GM12878 (cell line): ENCODE measurements around the gene CLEC2B. TPM values are rescaled to one million over a fixed set of nuclear protein-coding genes. Genes with fewer than 3 reads are reported as not detected.
"Not testable (repeated sequence)": the region's sequence is repeated elsewhere in the genome, so short reads cannot be mapped to it uniquely, and the experiment has no call there.

Source experiments
- ATAC-seq: fragments of 200-7000 bp; cut with Tn5 transposase; 3 replicates; pipeline ENCODE4 v1.9.1; 2020; ENCODE audit warnings: mild to moderate bottlenecking, moderate library complexity
- BruUV-seq: library from RNA; stranded (reverse); fragments of 400-500 nt; replicated peaks from 2 replicates; lab custom pipeline; 2021; lab: Mats Ljungman, UMichigan
- CTCF ChIA-PET: fragments of 300-600 bp; sonication (Branson Sonifier 250); formaldehyde crosslinking; extraction: SDS; loops from one replicate; lab custom pipeline; 2021; ENCODE audit warnings: inconsistent platforms; lab: Yijun Ruan, JAX
- POLR2A ChIA-PET: fragments of 350-600 bp; formaldehyde crosslinking; extraction: SDS; loops from one replicate; lab custom pipeline; 2021; ENCODE audit warnings: inconsistent platforms; lab: Charles Lee
- RAD21 ChIA-PET: fragments of 300-600 bp; sonication (Branson Sonifier 250); formaldehyde crosslinking; loops from one replicate; lab custom pipeline; 2023; ENCODE audit warnings: antibody characterized with exemption; ENCODE audit not compliant: unreplicated experiment; lab: Charles Lee
- SMC1A ChIA-PET: fragments of 300-600 bp; sonication (Branson Sonifier 250); formaldehyde crosslinking; loops from one replicate; lab custom pipeline; 2023; ENCODE audit not compliant: unreplicated experiment, uncharacterized antibody; lab: Charles Lee
- DNase-seq: peaks from one replicate; pipeline ENCODE4 v3.0.0-alpha.2; 2011; ENCODE audit warnings: low read depth, low spot score
- FAIRE-seq: peaks from 3 replicates; lab custom pipeline; 2011; peaks lifted over from hg19 to GRCh38; lab: Jason Lieb, UNC
- H2AFZ ChIP-seq: 2 replicates; pipeline ENCODE4 v1.6.0; 2011; ENCODE audit warnings: low read depth, low read length, control low read depth; ENCODE audit not compliant: control insufficient read depth
- H3K27ac ChIP-seq: 2 replicates; pipeline ENCODE4 v1.5.1; 2011; ENCODE audit warnings: control low read depth; ENCODE audit not compliant: control insufficient read depth, insufficient read depth
- H3K27me3 ChIP-seq, 2 experiments: replicated peaks in 1 of 2; 2 replicates each; pipeline versions ENCODE4 v1.6.0 to v1.6.1; 2011; ENCODE audit warnings: low read length in 1 of 2; ENCODE audit not compliant: control insufficient read depth in 2 of 2, insufficient read depth in 2 of 2
- H3K36me3 ChIP-seq, 2 experiments: 2 replicates each; pipeline ENCODE4 v1.5.1; 2011; ENCODE audit warnings: low read length in 1 of 2; ENCODE audit not compliant: control insufficient read depth in 2 of 2, insufficient read depth in 2 of 2
- H3K4me1 ChIP-seq: 2 replicates; pipeline ENCODE4 v1.6.1; 2011; ENCODE audit warnings: mild to moderate bottlenecking, low read length, moderate library complexity, mixed read lengths; ENCODE audit not compliant: control insufficient read depth, insufficient read depth
- H3K4me2 ChIP-seq: 2 replicates; pipeline ENCODE4 v1.6.0; 2011; ENCODE audit warnings: control low read depth; ENCODE audit not compliant: control insufficient read depth, insufficient read depth
- H3K4me3 ChIP-seq: fragments of 200-600 bp; sonication (generic); 2 replicates; pipeline ENCODE4 v1.5.1; 2016
- H3K79me2 ChIP-seq: 2 replicates; pipeline ENCODE4 v1.6.0; 2011; ENCODE audit warnings: low read length; ENCODE audit not compliant: control insufficient read depth, insufficient read depth
- H3K9ac ChIP-seq: 2 replicates; pipeline ENCODE4 v1.8.0; 2011; ENCODE audit warnings: low read length, control low read depth, mixed read lengths; ENCODE audit not compliant: control insufficient read depth, insufficient read depth
- H3K9me3 ChIP-seq: replicated peaks from 3 replicates; pipeline ENCODE4 v1.5.1; 2011; ENCODE audit warnings: mild to moderate bottlenecking, low read length; ENCODE audit not compliant: control insufficient read depth, insufficient read depth
- H4K20me1 ChIP-seq: 2 replicates; pipeline ENCODE4 v1.6.0; 2011; ENCODE audit not compliant: control insufficient read depth, insufficient read depth
- BCL11A ChIP-seq: IDR thresholded peaks from 2 replicates; pipeline ENCODE4 v1.6.1; 2011; ENCODE audit warnings: low read depth, low read length
- FOS ChIP-seq: IDR thresholded peaks from 3 replicates; pipeline ENCODE4 v1.6.1; 2011; ENCODE audit warnings: borderline replicate concordance; ENCODE audit not compliant: insufficient read length; ENCODE audit errors: extremely low read depth
- HDAC6 ChIP-seq: fragments of 200-600 bp; sonication (generic); IDR thresholded peaks from one replicate; pipeline ENCODE4 v1.8.0; 2017; ENCODE audit warnings: antibody characterized with exemption; ENCODE audit not compliant: unreplicated experiment
- IKZF1 ChIP-seq: fragments of 450-650 bp; conservative IDR thresholded peaks from 2 replicates; pipeline ENCODE4 v1.6.1; 2017; ENCODE audit warnings: antibody characterized with exemption, mild to moderate bottlenecking
- SUPT20H ChIP-seq: IDR thresholded peaks from 2 replicates; pipeline ENCODE4 v1.6.1; 2011; ENCODE audit warnings: low read depth, mild to moderate bottlenecking, low read length, moderate library complexity, borderline replicate concordance; ENCODE audit not compliant: control insufficient read depth
- TARDBP ChIP-seq: IDR thresholded peaks from 2 replicates; pipeline ENCODE4 v1.6.1; 2016; ENCODE audit warnings: borderline replicate concordance
- USF2 ChIP-seq: IDR thresholded peaks from 2 replicates; pipeline ENCODE4 v1.6.1; 2011; ENCODE audit warnings: low read depth, low read length, improper control_type of control experiment, borderline replicate concordance
- YBX1 ChIP-seq: fragments of 450-650 bp; IDR thresholded peaks from 2 replicates; pipeline ENCODE4 v1.6.1; 2016; ENCODE audit warnings: antibody characterized with exemption
- ZBTB33 ChIP-seq: fragments of 450-650 bp; IDR thresholded peaks from 2 replicates; pipeline ENCODE4 v1.6.1; 2017; ENCODE audit warnings: mild to moderate bottlenecking
- WGBS: methylation state at CpG from one replicate; pipeline ENCODE4 v1.1.6; 2016; ENCODE audit warnings: low lambda C conversion rate; ENCODE audit not compliant: insufficient replicate concordance, insufficient coverage; ENCODE audit errors: missing lambda C conversion rate; 5-methylcytosine and 5-hydroxymethylcytosine counted together
- in situ Hi-C: fragments of 300-500 bp; cut with MboI; formaldehyde crosslinking; loops from 9 replicates; pipeline ENCODE4 v1.14.3; 2018; ENCODE audit warnings: mixed read lengths
- intact Hi-C: fragments of 100-400 bp; cut with micrococcal nuclease; formaldehyde crosslinking; loops from one replicate; pipeline ENCODE4 v1.14.2; 2022; ENCODE audit not compliant: unreplicated experiment
- polyA plus RNA-seq, 11 experiments: library from polyadenylated mRNA; depleted of rRNA in 4 of 11; unstranded in 6 of 11; stranded (reverse) in 5 of 11; fragments of >200 nt; fragmentation: Nextera tagmentation in 4 of 11; fragmentation: Illumina TruSeq in 1 of 11; extraction: Ambion mirVana in 4 of 11; extraction: Trizol in 1 of 11; gene quantifications; 1 replicate in 1 of 11; 2 replicates in 10 of 11; pipeline versions ENCODE4 v1.2.1 to v1.2.3, GENCODE V29; 2011 to 2016; ENCODE audit warnings: inconsistent platforms in 2 of 11, missing spikeins in 2 of 11, low read depth in 1 of 11
- total RNA-seq, 4 experiments: library from RNA; depleted of rRNA in 3 of 4; stranded (reverse); fragments of >200 nt in 3 of 4; fragmentation: Illumina TruSeq in 1 of 4; extraction: Trizol in 1 of 4; gene quantifications; 2 replicates each; pipeline versions ENCODE4 v1.2.1 to v1.2.3, GENCODE V29; 2013 to 2021

CLEC2B gene
- total and polyA plus RNA-seq, 10 of the 15 experiments (the other 5 are each of a cell fraction or from before 2014, with no cell fraction given) = 7.1 to 21.6 (median 12.0) TPM

GRCh38 chr12:9880532-9881078 is 11.5 kb upstream of the CLEC2B start (continued):
- no peak for TF ChIP-seq ZBTB33
- no peak for TF ChIP-seq SUPT20H
- TF ChIP-seq FOS = no peak
- TF ChIP-seq TARDBP = no peak
- TF ChIP-seq USF2 = no peak
- no peak for TF ChIP-seq YBX1
- TF ChIP-seq HDAC6 = no peak
- TF ChIP-seq IKZF1 = no peak
- TF ChIP-seq BCL11A = no peak

- H4K20me1 ChIP-seq, H3K27me3 ChIP-seq, H3K79me2 ChIP-seq, H3K9me3 ChIP-seq, H3K4me3 ChIP-seq, CTCF ChIA-PET, H3K36me3 ChIP-seq, H2AFZ ChIP-seq, H3K4me2 ChIP-seq, RAD21 ChIA-PET, in situ Hi-C loops, H3K27ac ChIP-seq, FAIRE-seq, BruUV-seq, intact Hi-C loops, H3K4me1 ChIP-seq, ATAC-seq, DNase-seq, SMC1A ChIA-PET, H3K9ac ChIP-seq: not testable (repeated sequence)
- WGBS = 82% methylated on average over 15 of the region's 26 CpGs
- POLR2A ChIA-PET = interaction anchor here (0.7 kb wide), 1 partner anchor 12 kb away, joined by 4 read pairs; no protein-coding TSS in a partner anchor
Observed at GRCh38 chr12:9876120-9876519, 7.0 kb upstream of the CLEC2B start.
